HG03469 (cell line): ENCODE data around the gene TMOD1.

ENCODE experiments used
- ATAC-seq: cut with Tn5 transposase; IDR thresholded peaks from one replicate; pipeline ENCODE4 v1.9.1; 2021; ENCODE audit warnings: mild to moderate bottlenecking, moderate library complexity, moderate number of reproducible peaks; ENCODE audit not compliant: unreplicated experiment

The TMOD1 gene

DNA sequence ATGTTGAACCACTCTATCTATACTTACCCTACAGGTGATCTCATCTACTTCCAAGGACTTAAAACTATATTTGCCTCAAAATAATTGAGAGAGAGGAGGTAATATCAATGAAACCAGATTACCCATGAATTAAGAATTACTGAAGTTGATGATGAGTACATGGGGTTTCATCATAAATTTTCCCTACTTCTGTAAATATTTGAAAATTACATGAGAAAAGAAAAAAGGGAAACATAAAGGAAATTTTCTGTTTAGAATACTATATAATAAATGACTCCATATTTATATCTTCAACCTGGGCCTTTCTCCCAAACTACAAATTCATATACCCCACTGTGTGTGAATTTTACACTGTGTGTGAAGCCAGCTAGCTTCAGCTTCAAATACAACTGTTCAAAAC is 129.1 kb downstream of the TMOD1 start:
- no peak for ATAC-seq

DNA sequence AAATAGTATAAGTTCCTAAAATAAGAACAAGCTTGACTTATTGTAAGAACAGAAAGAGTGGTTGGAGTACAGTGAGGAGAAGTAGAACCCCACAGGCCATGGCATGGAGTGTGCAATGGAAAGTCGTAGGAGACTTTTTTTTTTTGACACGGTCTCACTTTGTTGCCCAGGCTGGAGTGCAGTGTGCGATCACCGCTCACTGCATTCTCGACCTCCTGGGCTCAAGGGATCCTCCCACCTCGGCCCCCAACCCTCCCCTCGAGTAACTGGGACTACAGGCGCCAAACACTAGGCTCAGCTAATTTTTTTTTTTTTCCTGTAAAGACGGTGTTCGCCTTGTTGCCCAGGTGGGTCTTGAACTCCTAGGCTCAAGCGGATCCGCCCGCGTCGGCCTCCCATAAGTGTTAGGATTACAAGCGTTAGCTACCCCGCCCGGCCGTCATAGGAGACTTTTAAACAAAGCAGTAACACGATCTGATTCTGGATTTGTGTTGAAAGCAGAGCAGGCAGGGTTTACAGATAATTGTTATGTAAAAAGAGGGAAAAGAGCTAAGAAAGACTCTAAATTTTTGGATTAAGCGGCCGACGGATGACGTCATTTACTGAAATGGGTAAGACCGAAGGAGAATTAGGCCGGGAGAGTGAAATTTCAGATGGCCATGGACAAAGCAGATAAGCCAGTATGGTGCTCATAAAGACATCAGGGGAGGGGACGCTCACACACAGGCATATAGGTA is 130.9 kb downstream of the TMOD1 start:
- peak; percentile 1 for ATAC-seq

DNA sequence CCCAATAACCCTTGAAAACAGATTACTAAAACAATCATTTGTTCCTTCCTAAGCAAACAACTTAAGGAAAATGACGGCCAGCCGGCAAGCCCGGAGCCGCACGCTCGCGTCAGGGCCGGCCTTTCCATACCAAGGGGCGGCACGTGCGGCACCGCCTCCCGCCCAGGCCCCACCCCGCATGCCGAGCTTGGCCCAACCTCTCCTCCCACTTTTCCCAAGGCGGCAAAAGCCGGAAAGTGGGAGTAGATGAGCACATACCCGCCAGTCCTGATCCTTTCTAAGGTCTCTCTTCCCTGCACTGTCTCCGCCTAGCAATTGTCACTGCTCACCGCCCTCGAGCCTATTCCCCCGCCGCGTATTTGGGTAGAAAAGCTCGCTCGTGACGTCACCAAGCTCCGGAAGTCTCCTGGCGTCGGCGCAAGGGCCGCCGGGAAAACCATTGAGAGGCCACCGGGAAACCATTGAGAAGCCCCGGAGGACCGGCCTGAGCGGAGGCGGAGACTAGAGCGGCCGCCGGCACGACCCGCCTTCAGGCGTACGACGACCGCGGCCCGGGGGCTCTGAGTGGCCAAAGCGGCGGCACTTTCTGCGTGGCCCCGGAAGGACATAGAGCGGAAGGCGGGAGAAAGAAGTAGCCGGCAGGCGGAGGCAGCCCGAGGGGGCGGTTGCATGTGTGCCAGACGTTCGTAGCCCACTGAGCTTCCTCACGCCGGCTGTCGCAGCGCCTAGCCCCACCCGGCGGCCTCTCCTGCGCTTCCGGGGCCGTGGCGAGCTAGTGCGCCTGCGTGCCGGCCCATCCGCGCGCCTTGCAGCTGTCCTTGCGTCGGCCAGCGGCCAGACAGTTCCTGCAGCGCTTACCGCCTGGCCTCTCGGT is 131.8 kb downstream of the TMOD1 start, which contains the start of the genes NCBP1 and TSTD2:
TSS of gene NCBP1 (plus strand) at position 837 of the 874 bp plus-strand sequence. CDS start 61 bp downstream, outside the sequence.
TSS of gene TSTD2 (minus strand) at position 384 of the 874 bp plus-strand sequence. CDS start 5,806 bp downstream, outside the sequence.
- ATAC-seq: peak; percentile 75

DNA sequence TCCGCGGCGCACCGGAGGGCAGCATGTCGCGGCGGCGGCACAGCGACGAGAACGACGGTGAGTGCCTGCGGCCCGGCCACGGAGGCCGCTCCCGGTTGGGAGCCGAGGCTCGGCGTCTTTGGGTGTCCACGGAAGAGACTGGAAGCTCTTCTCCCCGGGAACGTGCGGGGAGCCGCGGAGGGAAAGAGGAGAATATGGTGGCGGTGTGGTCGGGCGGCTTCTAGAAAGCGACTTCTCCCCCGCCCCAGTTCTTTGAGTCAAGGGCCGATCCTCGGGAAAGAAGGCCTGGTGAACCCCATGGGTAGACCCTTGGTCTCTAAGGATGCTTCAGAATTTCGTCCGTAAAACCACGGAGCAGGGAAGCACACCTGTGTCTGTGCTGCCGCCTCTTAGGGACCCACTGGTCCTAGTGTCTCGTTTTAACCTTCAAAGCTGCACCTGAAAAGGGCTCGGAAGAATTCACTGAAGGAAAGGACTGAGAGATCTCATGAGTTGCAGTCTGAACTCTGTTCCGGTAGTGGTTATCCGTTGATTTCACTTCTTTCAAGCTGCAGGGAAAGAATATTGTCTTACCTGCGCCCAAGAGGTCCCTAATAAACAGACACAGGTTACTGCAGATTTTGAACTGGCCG is 132.5 kb downstream of the TMOD1 start:
- ATAC-seq: no peak

DNA sequence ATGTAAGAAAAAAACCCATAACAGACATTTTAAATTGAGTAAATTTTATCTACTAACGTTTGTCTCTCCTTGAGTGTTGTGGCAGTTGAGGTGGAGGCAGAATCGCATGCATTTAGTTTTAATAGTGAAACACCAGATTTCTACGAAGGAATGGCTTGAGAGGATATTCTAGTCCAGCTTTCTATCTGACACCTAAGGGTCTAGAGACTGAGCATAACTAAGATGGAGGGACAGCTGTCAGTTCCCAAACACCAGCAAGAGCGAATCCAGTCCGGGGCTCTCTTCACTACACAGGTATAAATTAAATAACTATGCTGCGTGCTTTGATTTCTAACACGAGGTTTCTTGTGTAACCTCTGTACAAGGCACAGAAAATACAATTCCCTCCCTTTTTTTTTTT is 133.6 kb downstream of the TMOD1 start:
- ATAC-seq: no peak

DNA sequence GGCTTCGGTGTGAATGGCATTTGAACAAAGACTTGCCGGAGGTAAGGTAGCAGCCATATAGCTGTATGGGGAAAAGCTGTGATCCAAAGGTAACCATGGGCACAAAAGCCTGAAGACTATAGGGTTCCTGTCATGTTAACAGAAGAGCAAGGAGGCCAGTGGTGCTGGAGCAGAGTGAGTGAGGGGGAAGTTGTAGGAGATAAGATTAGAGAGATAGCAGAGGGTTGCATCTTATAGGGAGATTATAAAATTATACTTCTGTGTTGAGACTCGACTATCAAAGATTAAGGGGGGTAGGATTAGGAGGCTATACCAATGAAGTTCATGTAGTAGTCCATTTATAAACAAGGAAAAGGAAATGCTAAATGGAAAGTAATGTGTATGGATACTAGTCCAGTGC is 135.4 kb downstream of the TMOD1 start:
- ATAC-seq: no peak

DNA sequence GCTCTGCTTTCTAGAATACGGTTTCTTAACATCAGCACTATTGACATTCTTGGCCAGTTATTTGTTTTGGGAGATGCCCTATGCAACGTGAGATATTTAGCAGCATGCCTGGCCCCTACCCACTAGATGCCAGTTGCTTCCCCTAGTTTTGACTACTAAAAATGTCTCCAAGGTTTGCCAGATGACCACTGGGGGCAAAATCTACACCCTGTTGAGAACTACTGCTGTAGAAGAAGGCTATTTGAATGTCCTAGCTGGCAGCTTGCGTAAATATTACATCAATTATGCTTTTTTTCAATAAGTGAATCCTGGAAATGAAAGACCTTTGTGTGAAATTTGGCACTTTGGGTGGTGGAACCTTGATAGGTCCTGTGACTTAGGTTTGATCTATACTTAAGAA is 137.2 kb downstream of the TMOD1 start:
- no peak for ATAC-seq

DNA sequence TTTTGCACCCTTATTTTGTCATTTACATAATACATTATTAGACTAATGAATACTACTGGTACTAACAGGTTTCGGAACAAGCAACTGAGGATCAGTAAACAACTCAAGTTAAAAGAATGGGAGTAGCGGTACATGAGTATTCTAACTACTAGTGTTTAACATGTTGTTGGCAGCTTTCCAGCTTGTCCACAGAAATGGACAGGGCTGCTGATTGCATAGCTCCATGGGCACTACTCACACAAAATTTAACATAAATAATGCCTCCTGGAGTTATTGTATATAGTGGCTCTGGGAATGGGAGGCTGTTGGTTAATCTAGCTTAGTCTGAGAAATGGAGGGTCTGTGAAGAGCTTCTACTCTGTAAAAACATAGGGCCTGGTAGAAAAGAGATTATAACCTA is 138.9 kb downstream of the TMOD1 start:
- ATAC-seq: no peak

DNA sequence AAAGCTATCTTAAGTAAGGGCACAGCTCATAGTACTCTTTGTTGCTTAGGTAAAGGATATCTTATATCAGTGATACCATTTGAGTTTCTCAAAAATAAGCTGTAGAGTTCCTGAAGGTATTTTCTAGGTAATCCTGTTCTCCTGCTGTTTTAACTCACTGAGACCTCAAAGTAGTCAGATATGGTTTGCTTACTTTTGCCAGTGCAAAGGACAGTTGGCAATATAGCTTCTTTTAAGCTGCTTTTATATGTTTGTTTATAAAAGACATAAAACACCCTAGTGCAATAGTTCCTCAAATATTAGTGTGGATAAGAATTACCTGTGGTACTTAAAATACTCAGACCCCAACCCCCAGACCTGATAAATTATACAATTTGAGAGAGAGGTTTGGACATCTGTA is 144.3 kb downstream of the TMOD1 start:
- no peak for ATAC-seq

DNA sequence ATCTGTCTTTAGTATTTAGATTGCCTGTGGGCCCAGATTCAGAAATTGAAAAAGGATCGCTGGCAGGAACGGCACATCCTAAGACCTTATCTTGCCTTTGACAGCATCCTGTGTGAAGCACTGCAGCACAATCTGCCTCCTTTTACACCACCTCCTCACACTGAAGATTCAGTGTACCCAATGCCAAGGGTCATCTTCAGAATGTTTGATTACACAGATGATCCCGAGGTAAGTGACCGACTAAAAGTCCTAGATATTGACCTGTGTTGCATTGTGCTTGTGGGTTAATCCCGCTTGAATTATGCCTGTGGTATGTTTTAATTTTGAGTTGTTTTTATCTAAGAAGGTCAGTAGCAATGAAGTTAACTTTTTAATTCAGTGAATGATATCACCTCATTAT is 146.5 kb downstream of the TMOD1 start:
- no peak for ATAC-seq
